ELR (cell line): Measurements from ENCODE around the gene BCAS3.
"Not testable (repeated sequence)": the region's sequence is repeated elsewhere in the genome, so short reads cannot be mapped to it uniquely, and the experiment has no call there.

Source experiments
- DNase-seq: peaks from one replicate; pipeline ENCODE4 v3.0.0-alpha.2; 2015; ENCODE audit warnings: low read depth

BCAS3 gene

DNA sequence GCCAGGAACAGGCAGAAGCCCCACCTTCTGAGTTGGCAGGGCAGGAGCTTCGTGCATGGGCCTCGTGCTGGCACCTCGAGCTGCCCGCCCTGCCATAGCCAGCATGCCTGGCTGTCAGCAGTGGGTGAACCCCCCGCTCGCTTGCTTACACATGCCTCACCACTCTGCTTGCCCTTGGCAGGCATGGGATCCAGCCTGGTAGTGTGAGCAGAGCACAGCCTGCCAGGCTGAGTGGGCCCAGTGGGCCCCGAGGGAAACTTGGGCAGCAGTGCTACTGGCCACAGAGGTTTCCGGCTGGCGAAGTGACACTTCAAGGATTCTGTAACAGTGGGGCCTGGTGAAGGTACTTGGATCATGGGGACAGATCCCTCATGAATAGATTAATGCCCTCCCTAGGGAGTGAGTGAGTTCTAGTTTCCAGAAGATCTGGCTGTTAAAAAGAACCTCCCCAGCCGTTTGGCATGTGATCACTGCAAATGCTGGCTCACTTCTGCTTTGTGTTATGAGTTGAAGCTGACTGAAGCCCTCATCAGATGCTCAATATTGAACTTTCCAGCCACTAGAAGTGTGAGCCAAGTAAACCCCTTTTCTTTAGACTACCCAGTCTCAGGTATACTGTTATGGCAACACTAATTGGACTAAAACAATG is 114.7 kb downstream of the BCAS3 start:
- DNase-seq, result no peak

DNA sequence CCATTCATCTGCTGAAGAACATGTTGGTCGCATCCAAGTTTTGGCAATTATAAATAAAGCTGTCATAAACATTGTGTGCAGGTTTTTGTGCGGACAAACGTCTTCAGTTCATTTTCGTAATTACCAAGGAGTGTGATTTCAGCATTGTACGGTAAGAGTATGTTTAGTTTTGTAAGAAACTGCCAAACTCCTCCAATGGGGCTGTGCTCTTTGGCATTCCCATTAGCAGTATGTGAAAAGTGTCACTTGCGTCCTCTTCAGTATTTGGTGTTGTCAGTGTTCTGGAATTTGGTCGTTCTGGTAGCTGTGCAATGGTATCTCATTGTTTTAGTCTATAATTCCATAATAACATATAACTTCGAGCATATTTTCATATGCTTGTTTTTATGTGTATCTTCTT is 120.9 kb downstream of the BCAS3 start:
- DNase-seq, result no peak

DNA sequence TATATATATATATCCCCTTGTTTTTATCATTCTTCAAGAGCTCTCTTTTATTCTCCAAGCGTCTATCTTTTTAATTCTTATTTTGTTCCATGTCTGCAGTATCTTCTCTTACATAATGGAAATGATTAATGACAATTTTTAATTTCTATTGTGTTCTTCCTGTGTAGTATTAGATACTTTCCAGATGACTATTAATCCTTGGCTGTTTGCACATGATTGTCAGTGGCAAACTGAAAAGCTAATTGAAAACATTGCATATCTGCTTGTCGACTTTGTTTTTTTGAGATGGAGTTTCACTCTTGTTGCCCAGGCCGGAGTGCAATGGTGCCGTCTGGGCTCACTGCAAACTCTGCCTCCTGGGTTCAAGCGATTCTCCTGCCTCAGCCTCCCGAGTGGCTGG is 124.7 kb downstream of the BCAS3 start:
- DNase-seq, result no peak

DNA sequence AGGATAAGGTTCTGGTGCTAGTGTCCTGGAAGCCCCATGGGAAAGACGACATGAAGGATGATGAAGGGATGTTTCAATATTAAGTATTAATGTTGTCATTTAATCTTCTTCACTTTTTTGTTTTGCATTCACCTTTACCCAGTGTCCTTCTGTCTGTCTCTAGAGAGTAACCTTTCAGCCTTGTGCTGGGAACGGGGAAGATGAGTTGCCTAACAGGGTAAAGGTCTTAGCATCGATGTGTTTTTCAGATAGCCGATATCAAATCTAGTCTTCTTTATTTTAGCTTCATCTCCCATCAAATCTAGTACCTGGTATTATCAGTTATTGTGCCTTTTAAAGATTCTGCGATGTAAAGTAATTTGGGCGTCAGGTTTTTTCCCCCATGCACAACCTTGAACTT is 125.4 kb downstream of the BCAS3 start:
- no peak for DNase-seq

DNA sequence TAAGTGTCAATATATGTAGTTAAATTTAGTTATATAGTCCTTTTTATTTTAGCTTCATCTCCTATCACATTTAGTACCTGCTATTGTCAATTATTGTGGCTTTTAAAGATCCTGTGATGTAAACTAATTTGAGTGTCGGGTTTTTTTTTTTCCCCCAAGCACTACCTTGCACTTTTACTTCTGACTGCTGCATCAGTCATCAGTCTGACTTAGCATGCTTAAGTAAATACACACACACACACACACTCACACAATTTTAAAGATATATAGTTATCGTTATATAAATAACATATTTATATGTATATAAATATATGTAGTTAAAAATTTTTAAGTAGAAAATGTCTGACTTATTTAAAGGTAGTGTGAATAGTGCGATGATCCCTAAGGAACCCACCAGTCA is 127.2 kb downstream of the BCAS3 start:
- no peak for DNase-seq

DNA sequence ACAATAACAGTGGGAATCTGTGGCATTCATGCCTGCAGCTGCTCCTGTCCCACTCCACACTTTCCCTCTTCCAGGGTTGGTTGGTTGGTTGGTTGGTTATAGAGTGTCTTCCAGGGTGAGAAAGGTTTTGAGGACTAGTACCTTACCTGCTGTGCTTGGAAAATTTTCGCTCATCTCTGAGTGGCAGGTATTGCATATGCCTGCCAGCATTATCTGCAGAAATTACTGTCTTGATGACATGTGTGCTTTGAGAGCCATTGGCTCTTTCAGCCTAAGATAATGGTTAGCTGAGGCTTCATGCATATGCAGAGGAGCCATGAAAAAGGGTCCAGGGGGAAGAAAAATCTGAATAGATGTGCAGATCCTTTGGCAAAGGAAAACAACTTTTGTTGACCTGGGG is 131.8 kb downstream of the BCAS3 start:
- no peak for DNase-seq

DNA sequence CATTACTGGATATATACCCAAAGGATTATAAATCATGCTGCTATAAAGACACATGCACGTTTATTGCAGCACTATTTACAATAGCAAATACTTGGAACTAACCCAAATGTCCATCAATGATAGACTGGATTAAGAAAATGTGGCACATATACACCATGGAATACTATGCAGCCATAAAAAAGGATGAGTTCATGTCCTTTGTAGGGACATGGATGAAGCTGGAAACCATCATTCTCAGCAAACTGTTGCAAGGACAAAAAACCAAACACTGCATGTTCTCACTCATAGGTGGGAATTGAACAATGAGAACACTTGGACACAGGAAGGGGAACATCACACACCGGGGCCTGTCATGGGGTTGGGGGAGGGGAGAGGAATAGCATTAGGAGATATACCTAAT is 137.3 kb downstream of the BCAS3 start:
- DNase-seq, result not testable (repeated sequence)

DNA sequence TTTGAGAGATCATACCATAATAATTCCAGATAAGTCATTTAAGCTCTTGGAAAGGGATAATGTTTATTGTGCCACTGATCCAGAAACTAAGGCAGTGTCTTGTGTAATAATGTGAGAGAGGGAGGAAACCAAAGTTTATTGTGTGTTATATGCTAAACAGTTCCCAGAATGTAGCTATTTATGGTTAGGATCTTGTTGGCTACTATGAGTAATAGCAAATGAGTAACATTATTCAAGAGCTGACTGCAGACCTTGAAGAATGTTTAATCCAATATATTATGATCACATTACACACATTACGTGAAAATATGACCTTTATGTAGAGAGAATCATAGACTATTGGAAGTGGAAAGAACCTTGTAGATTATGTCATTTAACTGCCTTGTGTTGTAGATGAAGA is 139.5 kb downstream of the BCAS3 start:
- peak; percentile 87 for DNase-seq

DNA sequence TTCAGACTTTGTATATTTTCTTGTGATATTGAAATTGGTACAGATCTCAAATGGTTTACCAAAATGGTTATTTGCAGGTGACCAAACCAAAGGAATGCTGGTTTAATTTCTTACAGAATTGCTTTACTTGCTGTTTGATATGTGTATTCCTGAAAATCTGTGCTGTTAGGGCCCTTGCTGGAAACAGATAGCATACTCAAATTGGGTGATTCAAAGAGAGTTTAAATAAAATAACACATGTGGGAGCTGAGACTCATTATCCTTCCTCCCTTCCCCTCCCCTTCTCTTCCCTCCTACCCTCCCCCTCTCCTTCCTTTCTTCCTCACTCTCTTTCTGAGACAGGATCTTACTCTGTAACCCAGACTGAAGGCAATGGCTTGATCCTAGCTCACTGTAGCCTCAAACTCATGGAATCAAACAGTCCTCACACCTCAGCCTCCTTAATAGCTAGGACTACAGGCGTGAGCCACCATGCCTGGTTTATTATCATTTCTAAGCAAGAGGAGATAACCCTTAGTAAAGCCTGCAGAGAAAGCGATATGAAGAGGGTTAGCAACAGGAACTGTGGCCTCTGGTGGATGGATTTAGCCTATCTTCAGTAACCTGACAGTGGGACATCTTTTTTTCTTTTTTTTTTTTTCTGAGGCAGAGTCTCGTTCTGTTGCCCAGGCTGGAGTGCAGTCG is 141.9 kb downstream of the BCAS3 start:
- no peak for DNase-seq

DNA sequence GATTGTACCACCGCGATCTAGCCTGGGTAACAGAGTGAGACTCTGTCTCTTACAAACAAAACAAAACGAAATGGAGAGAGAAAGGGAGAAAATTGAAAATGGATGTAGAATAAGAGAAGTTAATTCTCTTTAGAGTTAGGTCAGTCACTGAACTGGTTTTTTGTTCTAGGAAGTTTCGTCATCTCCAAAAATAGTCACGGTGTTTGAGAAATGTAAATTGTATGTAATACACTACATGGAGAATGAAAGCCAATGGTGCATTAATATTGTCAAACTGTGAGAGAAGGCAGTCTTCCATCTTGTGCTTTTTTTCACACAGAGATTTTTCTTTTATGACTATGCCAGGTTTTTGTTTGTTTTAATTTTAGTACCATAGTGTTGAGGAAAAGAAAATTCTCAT is 145.9 kb downstream of the BCAS3 start:
- no peak for DNase-seq

DNA sequence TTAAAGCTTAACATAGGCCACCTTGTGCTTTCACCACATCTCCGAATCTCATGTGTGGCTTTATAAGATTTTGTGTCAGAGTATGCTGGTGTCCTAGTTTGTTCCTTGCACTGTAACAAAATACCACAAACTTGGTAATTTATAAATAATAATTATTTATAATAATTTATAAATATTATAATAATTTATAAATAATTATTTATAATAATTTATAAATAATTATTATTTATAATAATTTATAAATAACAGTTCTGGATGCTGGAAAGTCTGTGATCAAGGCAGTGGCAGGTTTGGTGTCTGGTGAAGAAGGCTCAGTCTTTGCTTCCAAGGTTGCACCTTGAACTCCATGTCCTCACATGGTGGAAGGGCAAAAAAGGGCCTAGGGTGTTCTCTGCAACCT is 147.7 kb downstream of the BCAS3 start:
- DNase-seq, result no peak

DNA sequence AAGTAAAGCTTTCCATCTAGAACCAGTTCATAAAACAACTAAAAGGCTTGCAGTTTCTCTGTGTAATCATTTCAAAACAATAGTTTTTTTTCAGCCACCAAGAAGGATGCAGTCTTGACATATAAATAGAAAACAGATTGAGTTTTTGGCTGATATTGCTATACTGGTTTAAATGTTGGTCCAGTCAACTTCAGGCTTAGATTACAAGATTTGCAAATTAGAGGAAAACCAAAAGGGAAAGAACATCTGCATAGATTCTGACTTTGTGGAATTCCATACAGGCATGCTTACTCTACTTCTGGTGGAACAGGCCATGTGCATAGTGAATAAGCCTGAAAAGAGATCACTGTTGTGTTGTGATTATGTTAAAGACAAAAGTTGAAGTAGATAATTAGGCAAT is 150.3 kb downstream of the BCAS3 start:
- DNase-seq, result no peak

DNA sequence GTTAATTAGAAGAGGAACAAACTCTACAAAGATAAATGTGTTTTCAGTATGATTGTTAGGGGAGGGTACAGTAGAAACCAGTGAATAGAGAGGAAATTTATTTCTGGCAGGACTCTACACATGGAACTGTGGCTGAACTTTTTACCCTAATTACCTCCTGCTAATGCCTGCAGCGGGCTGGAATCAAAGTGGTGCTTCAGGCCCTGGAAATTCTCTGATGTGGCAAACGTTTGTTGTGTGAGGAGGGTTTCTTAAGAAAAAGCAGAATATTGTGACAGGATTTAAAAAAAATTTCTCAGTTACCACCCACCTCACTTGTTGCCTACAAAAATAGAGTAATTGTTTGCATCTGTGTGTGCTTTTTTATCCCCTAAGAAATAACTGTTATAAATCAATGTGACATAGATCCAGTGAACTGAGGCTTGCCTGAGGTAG is 154.5 kb downstream of the BCAS3 start:
- no peak for DNase-seq

DNA sequence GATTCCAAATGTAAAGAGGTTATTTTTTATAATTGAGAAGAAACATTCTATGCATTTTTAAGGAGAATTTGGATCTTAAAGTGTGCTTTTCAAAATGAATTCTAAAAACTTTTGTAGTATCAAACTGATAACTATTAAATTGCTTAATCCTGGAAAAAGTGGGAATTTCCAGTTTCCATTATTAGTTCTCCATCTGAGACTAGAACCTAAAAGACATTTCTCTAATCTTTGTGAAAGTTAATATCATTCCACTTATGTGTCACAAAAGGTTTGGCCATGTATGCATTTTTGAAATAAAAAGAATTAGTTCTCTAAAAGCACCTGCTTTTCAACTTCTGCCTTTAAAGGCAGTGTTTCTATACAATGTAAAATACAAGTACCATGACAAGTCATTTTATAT is 155.0 kb downstream of the BCAS3 start:
- no peak for DNase-seq

DNA sequence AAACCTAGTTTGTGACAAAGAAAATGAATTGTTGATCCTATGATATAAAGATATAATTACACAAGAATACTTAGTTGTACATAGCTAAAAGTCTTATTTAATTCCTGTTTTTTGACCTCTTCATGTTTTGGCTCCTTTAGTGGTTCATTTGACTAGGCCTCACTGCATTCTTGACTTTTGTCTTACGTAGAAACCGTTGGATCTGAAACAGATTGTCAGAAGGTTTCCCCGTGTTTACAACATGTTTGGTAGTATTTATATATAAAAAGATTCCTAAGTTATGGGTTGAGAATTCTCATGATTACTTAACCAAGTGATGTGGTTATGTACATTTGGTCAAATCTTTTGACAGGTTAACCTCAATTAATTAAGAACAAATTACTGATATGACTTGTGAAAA is 162.8 kb downstream of the BCAS3 start:
- no peak for DNase-seq

DNA sequence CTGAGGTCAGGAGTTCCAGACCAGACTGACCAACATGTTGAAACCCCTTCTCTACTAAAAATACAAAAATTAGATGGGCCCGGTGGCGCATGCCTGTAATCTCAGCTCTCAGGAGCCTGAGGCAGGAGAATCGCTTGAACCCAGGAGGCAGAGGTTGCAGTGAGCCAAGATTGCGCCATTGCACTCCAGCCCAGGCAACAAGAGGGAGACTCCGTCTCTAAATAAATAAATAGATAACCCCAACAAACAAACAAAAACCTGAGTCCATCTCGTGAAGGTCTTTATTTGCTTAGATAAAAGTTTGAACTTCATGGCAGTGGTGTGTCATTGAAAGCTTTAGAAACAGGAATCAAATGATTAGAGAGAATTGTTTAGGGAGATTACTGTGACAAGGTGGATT is 167.4 kb downstream of the BCAS3 start:
- no peak for DNase-seq

DNA sequence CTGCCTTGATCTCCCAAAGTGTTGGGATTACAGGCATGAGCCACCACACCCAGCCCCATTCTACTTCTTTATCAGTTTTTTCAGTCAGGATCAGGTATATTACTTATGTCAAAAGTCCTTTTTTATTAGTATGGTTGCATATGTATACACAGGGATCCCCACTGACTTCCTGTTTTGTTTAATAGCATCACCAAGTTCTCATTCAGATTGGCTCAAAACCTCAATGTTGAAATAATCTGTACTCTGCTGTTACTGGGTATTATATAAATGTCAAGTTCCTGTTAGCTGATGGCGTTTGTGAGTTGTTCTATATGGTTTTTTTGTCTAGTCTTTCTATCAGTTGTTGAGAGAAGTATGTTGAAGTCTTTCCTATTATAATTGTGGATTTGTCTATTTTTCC is 168.5 kb downstream of the BCAS3 start:
- no peak for DNase-seq

DNA sequence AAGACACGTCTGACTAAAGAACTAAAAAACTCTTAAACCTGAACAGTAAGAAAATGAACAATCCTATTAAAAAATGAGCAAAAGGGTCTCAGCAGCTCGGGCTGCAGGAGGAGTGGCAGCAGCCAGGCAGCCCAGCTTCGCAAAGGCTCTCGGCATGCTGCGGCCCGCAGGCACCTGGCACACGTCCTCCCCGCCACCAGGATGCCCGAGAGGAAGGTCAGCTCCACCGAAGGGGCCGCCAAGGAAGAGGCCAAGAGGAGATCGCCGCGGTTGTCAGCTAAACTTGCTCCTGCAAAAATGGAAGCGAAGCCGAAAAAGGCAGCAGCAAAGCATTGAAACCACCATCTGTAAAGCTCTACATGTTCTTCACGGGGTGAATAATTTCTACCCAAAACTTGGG is 173.5 kb downstream of the BCAS3 start:
- DNase-seq, result no peak

DNA sequence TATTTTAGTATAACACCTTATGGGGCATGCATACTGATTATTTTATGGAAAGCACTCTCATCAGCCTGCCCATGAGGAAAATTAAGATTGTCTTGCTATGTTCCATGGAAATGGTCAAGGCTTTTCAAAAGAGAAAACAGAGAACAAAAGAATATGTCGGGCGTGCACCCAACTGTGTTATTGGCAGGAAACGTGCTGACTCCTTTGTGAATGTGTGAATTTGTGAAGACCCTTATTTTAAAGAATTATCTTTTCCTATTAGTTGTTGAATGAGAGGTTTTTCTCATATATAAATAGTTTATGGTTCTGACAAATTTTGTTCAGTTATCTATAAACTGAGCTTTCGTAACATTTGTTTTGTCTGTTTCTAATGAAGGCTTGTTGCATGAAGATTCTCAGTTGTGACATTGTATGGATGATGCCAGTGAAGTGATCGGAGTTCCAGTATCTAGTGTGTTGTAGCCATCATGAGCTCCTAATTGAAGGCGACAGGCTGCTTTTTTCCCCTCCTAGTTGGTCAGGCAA is 180.0 kb downstream of the BCAS3 start:
- DNase-seq, result no peak

DNA sequence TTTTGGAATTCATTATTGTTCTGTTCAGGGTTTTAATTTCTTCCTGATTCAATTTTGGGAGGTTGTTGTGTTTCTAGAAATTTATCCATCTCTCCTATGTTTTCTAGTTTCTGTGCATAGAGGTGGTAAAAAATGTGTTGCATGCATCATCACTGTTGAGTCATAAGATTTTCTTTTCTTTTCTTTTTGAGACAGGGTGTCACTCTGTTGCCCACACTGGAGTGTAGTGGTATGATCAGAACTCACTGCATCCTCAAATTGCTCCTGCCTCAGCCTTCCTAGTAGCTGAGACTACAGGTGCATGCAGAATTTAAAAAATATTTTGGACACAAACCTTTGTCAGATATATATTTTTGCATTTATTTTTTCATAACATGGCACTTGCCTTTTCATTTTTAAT is 184.8 kb downstream of the BCAS3 start:
- DNase-seq, result no peak

DNA sequence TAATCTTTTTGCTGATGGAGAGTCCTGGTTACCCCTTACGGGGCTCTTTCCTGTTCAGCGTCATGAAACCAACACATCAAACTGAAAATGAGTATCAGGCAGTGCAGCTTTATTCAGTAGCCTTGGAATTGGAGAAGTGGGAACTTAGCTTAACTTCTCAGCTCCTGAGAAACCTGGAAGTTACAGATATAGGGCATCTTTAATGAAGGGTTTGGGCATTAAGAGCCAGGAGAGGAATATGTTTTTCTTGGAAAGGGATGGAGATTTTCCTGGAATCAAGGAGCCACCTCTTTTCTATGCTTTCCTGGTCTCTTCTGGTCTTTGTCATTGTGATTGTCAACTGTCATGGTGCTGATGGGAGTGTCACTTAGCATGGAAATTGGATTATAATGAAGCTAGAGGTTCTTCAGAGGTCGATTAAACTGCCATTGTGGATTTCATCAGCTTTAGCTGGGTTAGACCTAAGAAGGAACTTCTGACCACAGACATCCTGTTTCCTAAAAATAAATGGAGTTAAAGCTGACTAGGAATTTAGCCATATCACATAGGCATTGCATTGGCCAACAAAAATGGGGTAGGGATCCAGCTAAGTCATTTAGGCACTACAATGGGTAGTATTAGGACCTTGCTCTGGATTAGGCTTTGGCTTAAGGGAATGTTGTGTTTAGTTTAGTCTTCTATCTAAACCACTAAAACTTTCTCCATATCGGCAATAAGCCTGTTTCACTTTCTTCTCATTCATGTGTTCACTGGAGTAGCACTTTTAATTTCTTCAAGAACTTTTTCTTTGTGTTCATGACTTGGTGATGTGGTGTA is 186.4 kb downstream of the BCAS3 start:
- DNase-seq, result no peak

DNA sequence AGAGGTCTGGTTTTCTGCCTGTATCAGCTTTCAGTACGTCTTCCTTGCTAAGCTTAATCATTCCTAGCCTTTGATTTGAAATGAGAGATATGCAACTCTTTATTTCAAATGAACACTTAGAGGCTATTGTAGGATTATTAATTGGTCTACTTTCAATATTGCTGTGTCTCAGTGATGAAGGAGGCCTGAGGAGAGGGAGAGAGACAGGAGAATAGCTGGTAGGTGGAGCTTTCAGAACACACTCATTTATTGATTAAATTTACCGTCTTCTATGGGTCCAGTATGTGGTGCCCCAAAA is 187.0 kb downstream of the BCAS3 start:
- DNase-seq, result no peak

DNA sequence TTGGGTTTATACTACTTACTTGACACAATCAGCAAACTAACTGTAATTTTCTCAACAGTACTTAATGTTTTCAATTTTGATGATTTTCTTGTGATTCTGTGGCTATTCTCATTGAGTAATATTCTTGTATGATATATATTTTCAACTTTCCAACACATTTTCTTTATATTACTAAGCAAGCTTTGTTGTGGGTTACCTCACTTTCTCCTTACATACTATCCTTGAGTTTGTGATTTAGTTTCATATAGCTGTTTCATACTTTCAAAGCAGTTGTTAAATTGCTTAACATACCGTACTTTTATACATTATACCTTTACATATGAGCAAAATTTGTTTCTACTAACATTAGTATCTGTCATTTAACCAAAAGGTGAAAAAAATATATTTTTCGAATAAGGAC is 197.1 kb downstream of the BCAS3 start:
- DNase-seq, result no peak
